MCF 10A (cell line): ENCODE measurements around the gene CCDC93. TPM values are rescaled to one million over a fixed set of nuclear protein-coding genes. Genes with fewer than 3 reads are reported as not detected.

Source experiments
- BruUV-seq: library from RNA; stranded (reverse); fragments of 400-500 nt; replicated peaks from 2 replicates; lab custom pipeline; 2021; lab: Mats Ljungman, UMichigan
- CTCF ChIA-PET: fragments of 300-600 bp; sonication (Branson Sonifier 250); formaldehyde crosslinking; extraction: SDS; loops from one replicate; lab custom pipeline; 2021; ENCODE audit warnings: antibody characterized with exemption, inconsistent platforms; lab: Yijun Ruan, JAX
- POLR2A ChIA-PET: fragments of 300-600, 350-650 bp; sonication (Branson Sonifier 250); formaldehyde crosslinking; extraction: SDS; loops from one replicate; lab custom pipeline; 2020; ENCODE audit warnings: antibody characterized with exemption, inconsistent platforms; lab: Yijun Ruan, JAX
- DNase-seq: peaks from one replicate; pipeline ENCODE4 v3.0.0-alpha.2; 2018; ENCODE audit not compliant: unreplicated experiment
- H3K27ac Mint-ChIP-seq: one replicate; pipeline ENCODE4 v1.8.0; 2022; ENCODE audit warnings: mild to moderate bottlenecking, low read depth, mixed read lengths; ENCODE audit not compliant: unreplicated experiment
- H3K27me3 Mint-ChIP-seq: one replicate; pipeline ENCODE4 v1.8.0; 2022; ENCODE audit warnings: mixed read lengths; ENCODE audit not compliant: insufficient read depth, unreplicated experiment
- H3K36me3 Mint-ChIP-seq: one replicate; pipeline ENCODE4 v1.8.0; 2022; ENCODE audit warnings: mild to moderate bottlenecking, moderate library complexity, mixed read lengths; ENCODE audit not compliant: insufficient read depth, unreplicated experiment
- H3K4me1 Mint-ChIP-seq: one replicate; pipeline ENCODE4 v1.8.0; 2022; ENCODE audit warnings: mixed read lengths; ENCODE audit not compliant: insufficient read depth, unreplicated experiment
- H3K4me3 Mint-ChIP-seq: one replicate; pipeline ENCODE4 v1.8.0; 2022; ENCODE audit warnings: mild to moderate bottlenecking, moderate library complexity, mixed read lengths; ENCODE audit not compliant: unreplicated experiment
- H3K9me3 Mint-ChIP-seq: one replicate; pipeline ENCODE4 v1.8.0; 2022; ENCODE audit warnings: mixed read lengths; ENCODE audit not compliant: unreplicated experiment
- intact Hi-C: fragments of 100-400 bp; cut with micrococcal nuclease; formaldehyde crosslinking; loops from 2 replicates; pipeline ENCODE4 v1.14.1; 2022
- total RNA-seq: library from RNA; stranded (reverse); gene quantifications from 2 replicates; pipeline ENCODE4 v1.2.3, GENCODE V29; 2022
- TF ChIP-seq, protein P1 (sequence below): fragments of 200-600 bp; IDR thresholded peaks from one replicate; pipeline ENCODE4 v1.8.0; 2022; ENCODE audit warnings: antibody characterized with exemption, mild to moderate bottlenecking; ENCODE audit not compliant: unreplicated experiment

The CCDC93 gene
- total RNA-seq, 1 experiment from 2014 or later, result 37.8 TPM

DNA sequence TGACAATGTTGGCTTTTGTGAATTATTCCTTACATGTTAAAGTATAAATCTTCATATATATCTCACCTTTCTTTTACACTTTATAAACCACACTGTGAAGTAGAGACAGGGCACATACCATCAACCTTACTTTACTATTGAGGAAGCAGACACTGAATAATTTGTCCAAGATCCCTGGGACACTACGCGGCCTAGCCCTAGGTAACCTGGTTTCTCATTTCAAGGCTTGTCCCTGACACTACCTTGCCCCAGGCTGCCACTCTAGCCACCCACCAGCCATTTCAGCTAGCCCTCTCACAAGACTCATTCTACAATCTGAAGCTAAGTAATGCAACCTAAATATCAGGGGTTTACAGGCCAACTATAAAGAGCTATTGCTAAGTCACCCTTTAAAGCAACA is 26.7 kb downstream of the CCDC93 start:
- ChIA-PET POLR2A (interaction anchor here (0.7 kb wide), 1 partner anchor 9 kb away, joined by 3 read pairs; no protein-coding TSS in a partner anchor), CTCF (interaction anchor here (0.6 to 9.7 kb wide), 5 partner anchors 9 to 922 kb away, joined by 3 to 138 read pairs (median 3); no protein-coding TSS in a partner anchor)
- no TSS peak for BruUV-seq

DNA sequence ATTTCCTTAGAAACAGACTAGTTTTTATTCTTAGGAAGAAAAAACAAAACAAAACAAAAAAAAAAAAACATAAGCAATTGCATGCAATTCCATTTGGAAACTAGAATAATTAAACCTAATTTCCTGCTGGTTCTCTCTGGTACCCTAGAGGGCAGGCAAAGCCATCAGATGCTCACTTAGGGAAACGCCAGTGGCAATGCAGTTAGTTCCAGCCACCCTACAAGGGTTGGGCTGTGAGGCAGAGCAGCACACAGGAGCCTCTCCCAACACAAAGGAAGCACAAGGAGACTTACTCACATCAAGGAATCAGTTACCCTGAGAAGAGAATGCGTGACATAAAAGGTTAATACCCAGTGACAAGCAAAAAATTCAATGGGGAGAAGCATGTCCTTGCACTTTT is 28.8 kb downstream of the CCDC93 start:
- intact Hi-C loops, result no loop called here
- Mint-ChIP-seq H3K4me1 (peaks cover 15% of the 10 kb centered on the region), H3K4me3 (no peak overlapping the region), H3K9me3 (no peaks in the 10 kb centered on the region), H3K27me3 (no peaks in the 10 kb centered on the region), H3K36me3 (peaks cover 39% of the 10 kb centered on the region), H3K27ac (no peak overlapping the region)
- no peak for DNase-seq
- TF ChIP-seq, protein P1, sequence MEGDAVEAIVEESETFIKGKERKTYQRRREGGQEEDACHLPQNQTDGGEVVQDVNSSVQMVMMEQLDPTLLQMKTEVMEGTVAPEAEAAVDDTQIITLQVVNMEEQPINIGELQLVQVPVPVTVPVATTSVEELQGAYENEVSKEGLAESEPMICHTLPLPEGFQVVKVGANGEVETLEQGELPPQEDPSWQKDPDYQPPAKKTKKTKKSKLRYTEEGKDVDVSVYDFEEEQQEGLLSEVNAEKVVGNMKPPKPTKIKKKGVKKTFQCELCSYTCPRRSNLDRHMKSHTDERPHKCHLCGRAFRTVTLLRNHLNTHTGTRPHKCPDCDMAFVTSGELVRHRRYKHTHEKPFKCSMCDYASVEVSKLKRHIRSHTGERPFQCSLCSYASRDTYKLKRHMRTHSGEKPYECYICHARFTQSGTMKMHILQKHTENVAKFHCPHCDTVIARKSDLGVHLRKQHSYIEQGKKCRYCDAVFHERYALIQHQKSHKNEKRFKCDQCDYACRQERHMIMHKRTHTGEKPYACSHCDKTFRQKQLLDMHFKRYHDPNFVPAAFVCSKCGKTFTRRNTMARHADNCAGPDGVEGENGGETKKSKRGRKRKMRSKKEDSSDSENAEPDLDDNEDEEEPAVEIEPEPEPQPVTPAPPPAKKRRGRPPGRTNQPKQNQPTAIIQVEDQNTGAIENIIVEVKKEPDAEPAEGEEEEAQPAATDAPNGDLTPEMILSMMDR, result no peak
- ChIA-PET POLR2A (no interaction called here), CTCF (interaction anchor here (1.0 to 9.7 kb wide), 3 partner anchors 11 to 19 kb away, joined by 3 to 138 read pairs (median 8); no protein-coding TSS in a partner anchor)
- BruUV-seq, result no TSS peak

More for the DNA sequence above, 26.7 kb downstream of the CCDC93 start:
- no peak for DNase-seq
- no peaks in the 10 kb centered on the region for H3K27me3 Mint-ChIP-seq
- H3K4me1 Mint-ChIP-seq, result no peaks in the 10 kb centered on the region
- intact Hi-C loops, result no loop called here
- no peak overlapping the region for H3K27ac Mint-ChIP-seq
- TF ChIP-seq, protein P1, result no peak
- H3K9me3 Mint-ChIP-seq, result no peaks in the 10 kb centered on the region
- H3K4me3 Mint-ChIP-seq, result no peak overlapping the region
- peaks cover 51% of the 10 kb centered on the region for H3K36me3 Mint-ChIP-seq

DNA sequence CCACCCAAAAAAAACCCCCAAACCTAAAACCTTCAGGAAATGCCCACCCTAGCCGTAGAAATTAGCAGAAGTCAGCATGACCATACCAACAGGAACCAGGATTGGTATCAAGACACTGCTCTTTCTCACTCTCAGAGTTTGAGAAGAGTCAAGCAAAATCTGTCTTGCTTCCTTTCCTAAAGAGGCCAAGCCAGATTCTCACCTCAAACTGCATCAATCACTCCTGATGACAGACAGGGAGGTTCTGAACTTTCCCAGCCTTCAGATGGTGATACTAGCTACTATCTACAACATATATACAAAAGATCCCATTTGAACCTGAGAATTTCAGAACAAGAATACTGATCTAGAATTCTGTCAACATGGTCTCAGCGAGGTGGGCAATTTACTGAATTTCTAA is 29.7 kb downstream of the CCDC93 start:
- CTCF ChIA-PET, result interaction anchor here (0.6 to 9.7 kb wide), 2 partner anchors 15 to 19 kb away, joined by 3 to 138 read pairs; no protein-coding TSS in a partner anchor
- no peak overlapping the region for H3K4me3 Mint-ChIP-seq
- no peak overlapping the region for H3K27ac Mint-ChIP-seq
- H3K36me3 Mint-ChIP-seq, result peaks cover 35% of the 10 kb centered on the region
- no TSS peak for BruUV-seq
- H3K27me3 Mint-ChIP-seq, result no peaks in the 10 kb centered on the region
- POLR2A ChIA-PET, result interaction anchor here (0.8 kb wide), 1 partner anchor 21 kb away, joined by 3 read pairs; no protein-coding TSS in a partner anchor
- TF ChIP-seq, protein P1, result no peak
- H3K9me3 Mint-ChIP-seq, result no peaks in the 10 kb centered on the region
- H3K4me1 Mint-ChIP-seq, result peaks cover 18% of the 10 kb centered on the region
- intact Hi-C loops, result no loop called here
- DNase-seq, result no peak

DNA sequence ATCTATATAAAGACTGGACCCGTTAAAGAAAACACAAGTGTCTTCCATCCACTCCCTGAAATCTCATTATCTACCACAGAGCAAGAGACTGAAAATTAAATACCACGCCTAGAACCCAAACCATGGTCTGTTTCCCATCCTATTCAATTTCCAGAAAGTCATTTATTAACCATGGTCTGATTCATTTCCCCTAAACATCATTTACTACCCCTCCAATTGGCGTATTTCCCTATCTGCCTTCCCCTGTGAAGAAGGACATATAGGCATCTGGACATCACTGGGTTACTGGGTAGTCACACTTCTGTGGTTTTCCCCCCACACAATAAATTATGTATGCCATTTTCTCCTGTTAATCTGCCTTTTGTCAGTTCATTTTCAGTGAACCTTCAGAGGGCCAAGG is 30.8 kb downstream of the CCDC93 start:
- peaks cover 23% of the 10 kb centered on the region for H3K4me1 Mint-ChIP-seq
- no peak overlapping the region for H3K27ac Mint-ChIP-seq
- ChIA-PET POLR2A (no interaction called here), CTCF (interaction anchor here (9.7 kb wide), 1 partner anchor 21 kb away, joined by 138 read pairs; no protein-coding TSS in a partner anchor)
- H3K36me3 Mint-ChIP-seq, result peaks cover 35% of the 10 kb centered on the region
- no peak for DNase-seq
- H3K4me3 Mint-ChIP-seq, result no peak overlapping the region
- no peaks in the 10 kb centered on the region for H3K27me3 Mint-ChIP-seq
- intact Hi-C loops, result no loop called here
- BruUV-seq, result no TSS peak
- TF ChIP-seq, protein P1, result no peak
- no peaks in the 10 kb centered on the region for H3K9me3 Mint-ChIP-seq
